Hepatocyte (in vitro differentiated cells): ENCODE data around the gene CDH10.

Experiments used
- EZH2 ChIP-seq: fragments of 200-600 bp; sonication (generic); IDR thresholded peaks from 2 replicates; pipeline ENCODE4 v1.6.1; 2016; ENCODE audit warnings: antibody characterized with exemption, mild to moderate bottlenecking, borderline replicate concordance
- TF ChIP-seq, protein P1 (sequence below): fragments of 200-600 bp; sonication (generic); IDR thresholded peaks from 2 replicates; pipeline ENCODE4 v1.5.1; 2016; ENCODE audit warnings: antibody characterized with exemption, mild to moderate bottlenecking; ENCODE audit not compliant: poor library complexity

DNA sequence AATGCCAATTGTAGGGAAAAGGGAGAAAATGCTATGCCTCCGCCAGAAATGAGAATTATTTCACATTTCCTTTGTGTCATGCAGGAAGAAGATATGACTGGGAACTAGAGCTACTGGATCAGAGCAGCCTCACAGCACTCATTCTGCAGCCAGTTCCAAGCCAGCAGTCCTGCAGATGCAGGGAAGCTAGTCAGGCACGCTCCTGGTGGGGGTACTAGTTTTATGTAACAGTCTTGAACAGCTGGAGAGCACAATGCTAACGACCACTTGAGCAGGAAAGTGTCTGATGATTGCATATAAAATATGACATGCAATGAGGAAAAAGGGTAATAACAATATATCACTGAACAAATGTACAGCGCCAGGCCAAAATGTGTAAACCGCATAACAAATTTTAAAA lies 21.7 kb downstream of the CDH10 start:
- TF ChIP-seq, protein P1, sequence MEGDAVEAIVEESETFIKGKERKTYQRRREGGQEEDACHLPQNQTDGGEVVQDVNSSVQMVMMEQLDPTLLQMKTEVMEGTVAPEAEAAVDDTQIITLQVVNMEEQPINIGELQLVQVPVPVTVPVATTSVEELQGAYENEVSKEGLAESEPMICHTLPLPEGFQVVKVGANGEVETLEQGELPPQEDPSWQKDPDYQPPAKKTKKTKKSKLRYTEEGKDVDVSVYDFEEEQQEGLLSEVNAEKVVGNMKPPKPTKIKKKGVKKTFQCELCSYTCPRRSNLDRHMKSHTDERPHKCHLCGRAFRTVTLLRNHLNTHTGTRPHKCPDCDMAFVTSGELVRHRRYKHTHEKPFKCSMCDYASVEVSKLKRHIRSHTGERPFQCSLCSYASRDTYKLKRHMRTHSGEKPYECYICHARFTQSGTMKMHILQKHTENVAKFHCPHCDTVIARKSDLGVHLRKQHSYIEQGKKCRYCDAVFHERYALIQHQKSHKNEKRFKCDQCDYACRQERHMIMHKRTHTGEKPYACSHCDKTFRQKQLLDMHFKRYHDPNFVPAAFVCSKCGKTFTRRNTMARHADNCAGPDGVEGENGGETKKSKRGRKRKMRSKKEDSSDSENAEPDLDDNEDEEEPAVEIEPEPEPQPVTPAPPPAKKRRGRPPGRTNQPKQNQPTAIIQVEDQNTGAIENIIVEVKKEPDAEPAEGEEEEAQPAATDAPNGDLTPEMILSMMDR: no peak
- no peak for TF ChIP-seq EZH2
